ENCODE data around the gene PIKFYVE. TPM values are rescaled to one million over a fixed set of nuclear protein-coding genes. Genes with fewer than 3 reads are reported as not detected.

Gene PIKFYVE
- total RNA-seq, 1 experiment from 2014 or later, result 22.8 TPM

DNA sequence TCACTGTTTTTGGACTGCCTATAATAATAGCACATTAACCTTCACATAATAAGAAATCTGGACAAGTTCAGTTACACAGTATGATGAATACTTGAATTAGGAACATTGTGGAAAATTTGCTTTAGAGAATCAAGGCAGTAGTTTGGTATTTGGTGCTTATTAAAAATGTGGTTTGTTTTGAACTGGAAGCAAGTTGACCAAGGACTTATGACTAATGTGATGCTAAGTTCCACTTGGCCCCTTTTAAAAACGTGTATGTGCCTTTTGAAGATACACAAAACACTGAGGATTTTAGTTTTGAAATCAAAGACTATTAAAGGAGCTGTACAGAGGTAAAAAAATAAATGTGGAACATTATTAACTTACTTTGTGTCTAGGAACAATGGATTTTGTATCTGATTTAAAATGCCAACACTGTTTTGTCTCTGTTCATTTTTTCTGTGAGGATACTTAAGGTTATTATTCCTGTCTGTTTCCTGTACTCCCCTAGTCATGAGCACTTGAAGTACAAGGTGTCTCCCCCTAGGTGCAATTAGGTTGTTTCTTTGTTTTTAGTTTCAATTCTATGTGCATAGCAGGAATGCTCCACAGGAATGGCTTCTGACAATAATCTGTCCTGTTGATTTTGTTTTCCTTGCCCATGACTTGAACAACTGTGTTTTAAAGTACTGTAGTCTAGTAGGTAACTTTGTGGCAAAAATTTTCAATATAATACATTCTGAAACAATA lies 91.0 kb downstream of the PIKFYVE start:
- Mint-ChIP-seq H3K4me3 (ENCODE audit: unreplicated experiment) (no peak overlapping the region), H3K27ac (ENCODE audit: low read depth, unreplicated experiment) (peak overlapping the region; percentile 7), H3K9me3 (ENCODE audit: unreplicated experiment) (no peaks in the 10 kb centered on the region), H3K27me3 (ENCODE audit: insufficient read depth, unreplicated experiment) (no peaks in the 10 kb centered on the region), H3K36me3 (ENCODE audit: insufficient read depth, unreplicated experiment) (peaks cover 48% of the 10 kb centered on the region), H3K4me1 (ENCODE audit: insufficient read depth, unreplicated experiment) (no peaks in the 10 kb centered on the region)
- ChIA-PET CTCF (no interaction called here), POLR2A (interaction anchor here (0.7 kb wide), 1 partner anchor 12 kb away, joined by 4 read pairs; no protein-coding TSS in a partner anchor)
- no peak for DNase-seq (ENCODE audit: unreplicated experiment)
- TSS peak; percentile 9 for BruUV-seq (replicated peaks)
- intact Hi-C loops (cut with micrococcal nuclease), result no loop called here
- no peak for TF ChIP-seq CTCF (IDR thresholded peaks at IDR 0.05; ENCODE audit: unreplicated experiment)

GRCh38 chr2:208358758-208359631 lies 92.9 kb downstream of the PIKFYVE start:
- TF ChIP-seq CTCF (IDR thresholded peaks at IDR 0.05; ENCODE audit: unreplicated experiment), result no peak
- CTCF ChIA-PET, result no interaction called here
- no TSS peak for BruUV-seq (replicated peaks)

DNA sequence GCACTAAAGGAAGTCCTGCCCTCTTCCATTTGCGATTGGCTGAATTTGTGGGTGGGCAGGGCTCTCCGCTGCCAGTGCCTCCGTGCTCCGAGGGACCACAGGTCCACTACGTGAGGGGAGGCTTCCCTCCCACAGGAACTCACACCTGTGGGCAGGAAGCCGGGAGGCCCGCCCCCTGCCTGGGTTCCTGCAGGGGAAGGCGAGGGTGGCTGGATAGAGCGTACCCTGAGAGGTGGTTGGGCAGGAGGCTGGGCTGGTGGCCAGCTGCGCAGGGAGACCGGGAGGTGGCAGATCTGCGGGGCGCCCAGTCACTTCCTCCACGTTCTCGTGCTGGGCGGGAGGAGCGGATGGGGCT lies 93.6 kb downstream of the PIKFYVE start:
- ChIA-PET CTCF (no interaction called here), POLR2A (no interaction called here)
- Mint-ChIP-seq H3K27me3 (ENCODE audit: insufficient read depth, unreplicated experiment) (no peaks in the 10 kb centered on the region), H3K27ac (ENCODE audit: low read depth, unreplicated experiment) (no peak overlapping the region), H3K9me3 (ENCODE audit: unreplicated experiment) (no peaks in the 10 kb centered on the region), H3K36me3 (ENCODE audit: insufficient read depth, unreplicated experiment) (peaks cover 29% of the 10 kb centered on the region), H3K4me1 (ENCODE audit: insufficient read depth, unreplicated experiment) (peaks cover 20% of the 10 kb centered on the region), H3K4me3 (ENCODE audit: unreplicated experiment) (no peak overlapping the region)
- no peak for DNase-seq (ENCODE audit: unreplicated experiment)
- TF ChIP-seq CTCF (IDR thresholded peaks at IDR 0.05; ENCODE audit: unreplicated experiment), result no peak
- BruUV-seq (replicated peaks), result no TSS peak
- intact Hi-C loops (cut with micrococcal nuclease), result no loop called here

More at GRCh38 chr2:208358758-208359631, 92.9 kb downstream of the PIKFYVE start:
- no peak for DNase-seq (ENCODE audit: unreplicated experiment)
- POLR2A ChIA-PET, result no interaction called here
- intact Hi-C loops (cut with micrococcal nuclease), result no loop called here
- Mint-ChIP-seq H3K4me1 (ENCODE audit: insufficient read depth, unreplicated experiment) (peaks cover 15% of the 10 kb centered on the region), H3K27me3 (ENCODE audit: insufficient read depth, unreplicated experiment) (no peaks in the 10 kb centered on the region), H3K9me3 (ENCODE audit: unreplicated experiment) (no peaks in the 10 kb centered on the region), H3K36me3 (ENCODE audit: insufficient read depth, unreplicated experiment) (peaks cover 35% of the 10 kb centered on the region), H3K27ac (ENCODE audit: low read depth, unreplicated experiment) (no peak overlapping the region), H3K4me3 (ENCODE audit: unreplicated experiment) (no peak overlapping the region)

DNA sequence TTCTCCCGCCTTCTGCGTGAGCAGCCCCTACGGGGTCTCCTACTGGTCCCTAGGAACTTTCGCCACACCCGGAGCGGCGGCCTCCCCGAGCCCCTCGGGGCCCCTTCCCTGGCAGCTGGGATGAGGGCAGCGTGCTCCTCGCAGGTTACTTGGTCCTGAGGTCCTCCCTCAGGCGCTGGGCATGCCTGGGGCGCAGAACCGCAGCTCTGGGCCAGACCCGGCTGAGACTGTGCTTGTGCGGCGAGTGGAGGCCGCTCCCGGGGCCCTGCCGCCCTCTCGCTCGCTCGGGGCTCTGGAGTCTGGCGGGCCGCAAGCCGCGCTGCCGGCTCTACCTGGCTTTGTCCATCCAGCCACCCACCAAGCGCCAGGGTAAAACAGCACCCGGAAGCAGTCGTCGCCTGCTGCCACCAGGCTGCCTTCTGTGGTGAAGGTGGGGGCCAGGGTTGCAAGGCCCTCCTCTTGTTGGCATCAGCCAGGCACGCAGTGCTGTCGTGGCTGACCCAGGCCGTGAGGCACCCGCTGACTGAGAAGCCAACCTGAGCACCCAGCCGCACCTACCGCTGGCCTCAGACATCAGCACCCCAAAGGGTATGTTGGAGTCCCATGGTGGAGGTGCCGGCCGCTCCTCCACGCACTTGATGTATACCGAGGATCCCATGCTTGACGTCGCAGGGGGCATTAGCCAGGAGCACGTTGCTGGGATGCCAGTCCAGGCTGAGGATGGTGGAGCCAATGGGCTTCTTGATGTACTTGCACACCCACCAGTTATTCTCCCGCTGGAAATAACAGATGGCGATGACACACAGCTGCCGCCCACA lies 94.4 kb downstream of the PIKFYVE start:
- Mint-ChIP-seq H3K27me3 (ENCODE audit: insufficient read depth, unreplicated experiment) (no peaks in the 10 kb centered on the region), H3K9me3 (ENCODE audit: unreplicated experiment) (no peaks in the 10 kb centered on the region), H3K36me3 (ENCODE audit: insufficient read depth, unreplicated experiment) (peaks cover 21% of the 10 kb centered on the region), H3K4me1 (ENCODE audit: insufficient read depth, unreplicated experiment) (peaks cover 20% of the 10 kb centered on the region), H3K27ac (ENCODE audit: low read depth, unreplicated experiment) (no peak overlapping the region), H3K4me3 (ENCODE audit: unreplicated experiment) (no peak overlapping the region)
- ChIA-PET CTCF (no interaction called here), POLR2A (no interaction called here)
- no peak for TF ChIP-seq CTCF (IDR thresholded peaks at IDR 0.05; ENCODE audit: unreplicated experiment)
- no peak for DNase-seq (ENCODE audit: unreplicated experiment)
- no TSS peak for BruUV-seq (replicated peaks)
- intact Hi-C loops (cut with micrococcal nuclease), result no loop called here

Data from MCF 10A (cell line).